ENCODE data around the gene TMC8.

TMC8 gene

GRCh38 chr17:78174346-78174869 lies 43.8 kb downstream of the TMC8 start:
- in situ Hi-C loops (cut with HindIII; ENCODE audit: low sequenced_read_pairs) = no loop called here

- in situ Hi-C loops (cut with HindIII; ENCODE audit: low sequenced_read_pairs) = loop anchor here (5.0 kb wide), 1 partner anchor 52 kb away; no protein-coding TSS in a partner anchor
These were observed 44.5 kb downstream of the TMC8 start for GRCh38 chr17:78174870-78175642.

DNA sequence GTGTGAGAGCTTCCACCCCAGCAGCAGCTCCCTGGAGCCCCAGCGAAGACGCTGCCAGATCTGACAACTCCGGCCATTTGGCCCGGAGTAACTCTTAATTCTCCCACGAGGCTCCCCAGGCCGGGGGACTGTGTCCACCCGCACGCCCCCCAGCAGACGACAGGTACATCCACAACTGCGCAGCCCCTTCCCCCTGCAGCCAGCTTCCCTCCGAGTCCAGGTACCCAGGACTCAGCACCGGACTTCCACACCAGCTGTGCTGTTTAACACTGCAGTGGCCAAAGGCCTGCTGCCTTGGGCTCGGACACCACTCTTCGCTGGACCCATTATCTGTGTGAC lies 45.0 kb downstream of the TMC8 start:
- in situ Hi-C loops (cut with HindIII; ENCODE audit: low sequenced_read_pairs) = loop anchor here (5.0 kb wide), 1 partner anchor 52 kb away; no protein-coding TSS in a partner anchor

- in situ Hi-C loops (cut with HindIII; ENCODE audit: low sequenced_read_pairs) = loop anchor here (5.0 kb wide), 1 partner anchor 51 kb away; no protein-coding TSS in a partner anchor
These were observed 46.0 kb downstream of the TMC8 start for GRCh38 chr17:78176548-78177025.

- in situ Hi-C loops (cut with HindIII; ENCODE audit: low sequenced_read_pairs) = loop anchor here (5.0 kb wide), 1 partner anchor 48 kb away; no protein-coding TSS in a partner anchor
These were observed 48.8 kb downstream of the TMC8 start for GRCh38 chr17:78179372-78179771.

- in situ Hi-C loops (cut with HindIII; ENCODE audit: low sequenced_read_pairs) = no loop called here
These were observed 49.5 kb downstream of the TMC8 start for GRCh38 chr17:78180083-78180482.

GRCh38 chr17:78180508-78180907 lies 49.9 kb downstream of the TMC8 start:
- in situ Hi-C loops (cut with HindIII; ENCODE audit: low sequenced_read_pairs) = no loop called here

DNA sequence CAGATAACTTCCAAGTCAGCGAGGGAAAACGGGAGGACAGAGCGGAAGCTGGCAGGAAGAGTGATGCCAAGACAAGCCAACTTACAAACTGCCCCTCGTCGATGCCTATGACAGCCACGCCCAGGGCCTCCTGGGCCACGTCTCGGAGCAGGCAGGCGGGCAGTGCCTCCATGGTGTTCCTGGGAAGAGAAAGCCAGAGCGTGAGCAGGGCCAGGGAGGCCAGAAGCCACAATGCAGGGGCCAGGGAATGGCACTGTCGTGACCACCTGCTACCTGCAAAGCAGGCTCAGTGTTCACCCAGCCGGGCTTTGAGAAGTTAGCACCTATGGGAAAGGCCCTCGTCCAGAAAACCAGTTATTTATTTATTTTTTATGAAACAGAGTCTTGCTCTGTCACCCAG lies 51.9 kb downstream of the TMC8 start:
- in situ Hi-C loops (cut with HindIII; ENCODE audit: low sequenced_read_pairs) = no loop called here

GRCh38 chr17:78183916-78184315 lies 53.3 kb downstream of the TMC8 start:
- in situ Hi-C loops (cut with HindIII; ENCODE audit: low sequenced_read_pairs) = no loop called here

- in situ Hi-C loops (cut with HindIII; ENCODE audit: low sequenced_read_pairs) = no loop called here
These were observed 53.8 kb downstream of the TMC8 start for GRCh38 chr17:78184351-78184750.

DNA sequence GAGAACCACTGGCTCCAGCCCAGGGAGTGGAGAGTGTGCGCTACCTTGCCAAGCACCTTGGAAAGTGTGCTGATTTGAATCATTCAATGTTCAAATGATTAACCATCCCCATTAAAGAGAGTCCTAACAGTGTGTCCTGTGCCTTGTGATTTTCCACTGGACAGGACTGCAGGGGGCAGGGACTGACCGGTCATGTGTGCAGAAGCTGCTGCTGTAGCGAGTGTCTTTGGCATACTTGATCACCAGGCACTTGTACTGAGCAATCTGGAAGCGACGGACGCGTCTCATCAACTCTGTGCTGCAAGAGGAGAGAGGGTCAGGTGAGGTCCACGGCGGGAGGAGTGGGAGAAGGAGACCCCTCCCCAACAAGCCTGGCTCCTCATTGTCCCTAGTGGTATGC lies 54.3 kb downstream of the TMC8 start:
- in situ Hi-C loops (cut with HindIII; ENCODE audit: low sequenced_read_pairs) = loop anchor here (5.0 kb wide), 1 partner anchor 157 kb away; no protein-coding TSS in a partner anchor

DNA sequence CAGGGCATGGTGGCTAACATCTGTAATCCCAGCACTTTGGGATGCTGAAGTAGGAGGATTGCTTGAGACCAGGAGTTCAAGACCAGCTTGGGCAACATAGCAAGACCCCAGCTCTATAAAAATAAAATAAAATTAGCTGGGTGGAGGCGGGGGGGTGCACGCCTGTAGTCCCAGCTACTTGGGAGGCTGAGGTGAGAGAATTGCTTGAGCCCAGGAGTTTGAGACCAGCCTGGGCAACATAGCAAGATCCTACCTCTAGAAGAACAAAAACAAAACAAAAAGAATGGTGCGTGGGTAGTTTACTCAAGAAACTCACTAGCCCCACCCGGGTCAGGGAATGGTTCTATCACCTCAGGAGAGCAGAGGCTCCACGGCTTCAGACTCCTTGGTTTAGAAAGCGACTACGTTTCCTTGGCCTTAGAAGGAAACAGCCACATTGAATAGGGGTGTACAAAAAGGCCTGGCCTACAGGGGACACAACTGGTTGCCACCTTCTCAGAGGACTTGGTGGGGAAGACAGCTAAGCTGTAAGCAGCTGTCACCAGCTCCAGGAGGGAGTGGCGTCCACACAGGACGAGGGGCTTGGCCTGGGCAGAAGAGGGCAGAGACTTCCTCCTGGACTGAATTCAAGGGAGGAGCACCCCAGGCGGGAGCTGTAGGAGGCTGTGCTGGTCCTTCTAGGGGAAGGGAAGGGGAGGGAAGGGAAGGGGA lies 55.6 kb downstream of the TMC8 start:
- in situ Hi-C loops (cut with HindIII; ENCODE audit: low sequenced_read_pairs) = loop anchor here (5.0 kb wide), 1 partner anchor 156 kb away; no protein-coding TSS in a partner anchor

DNA sequence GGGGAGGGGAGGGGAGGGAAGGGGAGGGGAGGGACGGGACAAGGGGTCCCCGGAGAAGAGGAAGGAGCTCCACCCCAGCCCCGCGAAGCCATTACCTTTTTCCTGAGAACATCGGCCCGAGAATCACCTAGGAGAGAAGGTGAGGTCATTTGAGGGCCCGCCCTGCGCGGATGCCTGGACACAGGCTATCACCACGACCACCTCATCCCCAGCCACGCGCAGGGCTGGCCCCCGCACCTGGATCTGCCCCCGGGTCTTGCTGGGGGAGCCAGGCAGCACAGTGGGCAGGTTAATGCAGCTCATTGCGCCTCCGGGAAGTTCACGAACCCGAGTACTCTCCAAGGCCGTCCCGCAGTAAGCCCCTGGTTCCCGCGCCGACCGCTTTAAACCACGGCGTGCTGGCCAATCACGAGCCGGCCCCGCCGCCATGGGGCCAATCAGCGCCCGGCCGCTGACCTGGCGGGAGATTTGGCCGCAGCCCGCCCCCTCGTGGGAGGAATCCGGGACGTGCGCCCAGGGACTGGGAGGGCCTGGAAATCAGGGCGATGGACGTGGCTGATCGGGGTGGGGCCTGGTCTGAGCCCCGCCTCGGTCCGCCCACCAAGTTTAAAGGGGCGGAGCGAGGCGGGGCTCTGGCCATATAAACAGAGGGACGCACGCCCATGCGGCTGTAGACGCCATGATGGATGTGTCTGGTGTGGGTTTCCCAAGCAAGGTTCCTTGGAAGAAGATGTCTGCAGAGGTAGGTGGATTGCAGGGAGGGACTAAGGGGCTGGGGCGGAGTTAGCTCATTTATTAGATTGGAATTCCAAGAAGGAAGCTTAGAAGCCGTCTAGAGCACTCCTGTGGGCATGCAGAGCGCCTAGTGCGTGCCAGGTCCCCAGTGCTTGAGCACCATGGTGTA lies 56.4 kb downstream of the TMC8 start, which contains the start of the genes AFMID and TK1:
Gene AFMID, plus strand, starts transcription at position 671 of the 904 bp plus-strand sequence. Its CDS starts 9 bp downstream, at position 680.
Gene TK1, minus strand, starts transcription at position 361 of the 904 bp plus-strand sequence. Its CDS starts 58 bp downstream, at position 303.
- in situ Hi-C loops (cut with HindIII; ENCODE audit: low sequenced_read_pairs) = loop anchor here (5.0 kb wide), 1 partner anchor 155 kb away; no protein-coding TSS in a partner anchor
